ENCODE data around the gene SUN3.
A peak's percentile ranks its signal among the peaks of the same experiment; 100 is the strongest.

SUN3 gene

DNA sequence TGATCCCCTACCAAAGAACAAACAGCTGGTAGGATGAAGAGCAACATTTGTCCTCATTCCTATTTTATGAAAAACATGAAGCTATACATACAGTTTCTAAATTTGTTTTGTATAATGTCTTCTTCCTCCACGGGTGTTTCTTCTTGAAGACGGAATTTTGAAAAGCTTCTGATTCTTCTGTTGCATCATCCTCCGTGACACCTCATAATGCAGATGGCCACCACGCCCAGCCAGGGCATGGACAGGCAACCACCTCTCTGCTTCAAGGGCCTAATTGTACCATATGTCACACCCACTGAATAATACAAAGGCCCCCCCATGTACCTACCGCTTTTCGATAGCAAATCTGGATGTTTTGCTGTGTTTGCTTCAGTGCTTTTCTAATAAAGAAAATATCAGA is at the start of gene SUN3:
TSS of gene SUN3 (minus strand) at position 170 of the 400 bp plus-strand sequence. CDS start at position 1, 169 bp downstream.
- no peak for DNase-seq

- DNase-seq, result peak; percentile 30
Measured at GRCh38 chr7:48078470-48078869, 49.6 kb upstream of the SUN3 start.

- DNase-seq, result no peak
Measured at GRCh38 chr7:48077423-48077822, 48.5 kb upstream of the SUN3 start.

DNA sequence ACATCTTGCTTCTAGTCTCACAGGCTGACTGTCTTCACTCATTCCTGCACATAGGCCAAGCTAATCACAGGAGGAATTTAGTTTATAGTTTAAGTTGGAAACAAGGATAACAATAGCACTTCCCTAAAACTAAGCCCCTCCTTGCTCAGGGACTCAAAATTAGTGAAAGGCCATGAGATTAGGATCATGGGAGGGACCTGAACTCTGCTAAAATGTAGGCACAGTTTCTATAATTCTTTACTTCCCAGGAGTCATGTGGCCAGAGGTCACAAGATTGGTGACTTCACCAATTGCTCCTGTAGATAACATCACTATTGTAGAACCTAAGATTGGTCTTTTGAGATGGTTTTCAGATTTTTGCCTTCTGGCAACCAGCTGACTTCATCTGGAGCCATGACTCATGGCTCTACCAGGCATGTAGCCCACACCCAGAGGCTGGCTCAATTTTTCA is 45.3 kb upstream of the SUN3 start:
- DNase-seq, result peak; percentile 68

DNA sequence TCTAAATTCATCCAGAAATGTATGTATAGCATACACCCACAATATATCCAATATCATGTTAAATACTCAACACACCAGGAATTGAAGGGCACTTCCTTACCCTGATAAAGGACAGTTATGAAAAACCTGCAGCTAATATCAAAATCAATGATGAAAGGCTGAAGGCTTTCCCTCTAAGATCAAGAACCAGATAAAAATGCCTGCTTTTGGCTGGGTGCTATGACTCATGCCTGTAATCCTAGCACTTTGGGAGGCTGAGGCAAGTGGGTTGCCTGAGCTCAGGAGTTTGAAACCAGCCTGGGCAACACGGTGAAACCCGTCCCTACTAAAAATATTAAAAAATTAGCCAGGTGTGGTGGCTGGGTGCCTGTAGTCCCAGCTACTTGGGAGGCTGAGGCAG is 38.6 kb upstream of the SUN3 start:
- no peak for DNase-seq

- no peak for DNase-seq
Measured at GRCh38 chr7:48063985-48064384, 35.1 kb upstream of the SUN3 start.

DNA sequence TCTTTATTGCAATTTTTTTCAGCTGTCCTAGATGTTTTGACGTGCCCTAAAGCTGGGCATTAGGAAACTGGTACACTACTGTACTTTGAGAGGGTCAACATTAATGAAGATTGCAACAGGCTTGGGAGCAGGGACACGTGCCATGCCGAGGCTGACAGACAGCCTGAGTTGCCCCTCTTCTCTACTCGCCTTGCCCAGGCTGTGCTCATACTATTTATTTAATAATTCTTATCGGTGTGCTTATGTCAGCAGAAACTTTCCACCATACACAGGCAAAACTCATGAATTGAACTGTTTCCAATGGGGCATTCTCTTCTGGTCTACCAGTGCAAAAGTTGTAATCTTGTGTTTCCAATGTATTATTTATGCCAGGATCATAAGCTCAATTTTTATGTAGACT is 30.8 kb upstream of the SUN3 start:
- DNase-seq, result no peak

DNA sequence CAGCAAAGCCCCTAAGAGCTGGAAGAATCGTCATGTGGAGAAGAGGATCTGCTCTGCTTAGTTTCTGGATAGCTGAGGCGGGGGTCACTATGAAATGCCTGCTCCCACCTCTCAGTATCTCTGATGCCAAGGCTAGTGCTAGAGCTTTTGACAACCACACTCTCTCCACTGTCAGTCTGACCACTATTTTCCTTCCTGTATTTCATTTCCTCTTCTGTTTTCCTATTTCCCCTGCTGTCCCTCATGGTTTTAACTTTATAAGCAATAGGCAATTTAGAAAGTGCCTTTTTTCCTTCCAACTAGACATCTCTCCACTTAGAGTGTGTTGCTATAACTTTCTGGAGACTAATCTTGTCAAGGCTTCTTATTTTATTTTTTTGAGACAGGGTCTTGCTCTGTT is 30.1 kb upstream of the SUN3 start:
- DNase-seq, result no peak

GRCh38 chr7:48053736-48054135 is 24.8 kb upstream of the SUN3 start:
- DNase-seq, result no peak

DNA sequence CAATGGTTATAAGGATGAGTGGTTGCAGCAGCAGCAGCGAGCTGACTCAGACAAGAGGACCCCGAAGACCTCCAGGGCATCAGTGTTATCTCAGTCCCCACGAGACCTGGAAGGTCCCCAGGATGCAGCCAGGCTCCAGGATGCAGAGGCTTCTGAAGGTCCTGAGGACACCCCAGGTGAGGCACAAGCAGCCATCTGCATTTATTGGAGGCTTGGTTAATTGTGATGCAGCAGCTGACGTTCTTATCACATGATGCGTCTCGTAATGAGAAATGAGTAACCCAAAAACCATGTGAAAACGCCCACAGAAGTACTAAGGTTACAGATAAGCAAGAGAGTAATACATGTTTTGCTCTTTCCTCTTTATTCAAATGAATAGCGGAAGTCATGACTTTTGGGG is 23.8 kb upstream of the SUN3 start:
- DNase-seq, result peak; percentile 32

GRCh38 chr7:48049850-48050249 is 20.9 kb upstream of the SUN3 start:
- peak; percentile 64 for DNase-seq

- no peak for DNase-seq
Measured at GRCh38 chr7:48048113-48048512, 19.2 kb upstream of the SUN3 start.

DNA sequence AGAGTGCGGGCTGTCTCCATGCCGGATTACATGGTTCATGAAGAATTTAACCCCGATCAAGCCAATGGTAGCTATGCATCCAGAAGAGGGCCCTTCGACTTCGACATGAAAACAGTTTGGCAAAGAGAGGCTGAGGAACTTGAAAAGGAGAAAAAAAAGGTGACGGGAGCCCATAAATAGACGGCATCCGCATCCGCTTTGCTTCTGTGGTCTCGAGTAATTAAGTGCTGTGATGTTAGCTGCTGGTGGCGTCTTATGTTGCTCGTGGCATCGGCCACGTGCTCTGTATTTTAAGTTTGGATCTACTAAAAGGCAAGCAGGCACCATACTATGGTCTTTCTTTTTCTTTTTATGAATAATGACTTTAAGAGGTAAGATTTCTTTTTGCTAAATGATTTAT is 17.6 kb upstream of the SUN3 start:
- DNase-seq, result no peak

- DNase-seq, result no peak
Measured at GRCh38 chr7:48045195-48045765, 16.4 kb upstream of the SUN3 start.

DNA sequence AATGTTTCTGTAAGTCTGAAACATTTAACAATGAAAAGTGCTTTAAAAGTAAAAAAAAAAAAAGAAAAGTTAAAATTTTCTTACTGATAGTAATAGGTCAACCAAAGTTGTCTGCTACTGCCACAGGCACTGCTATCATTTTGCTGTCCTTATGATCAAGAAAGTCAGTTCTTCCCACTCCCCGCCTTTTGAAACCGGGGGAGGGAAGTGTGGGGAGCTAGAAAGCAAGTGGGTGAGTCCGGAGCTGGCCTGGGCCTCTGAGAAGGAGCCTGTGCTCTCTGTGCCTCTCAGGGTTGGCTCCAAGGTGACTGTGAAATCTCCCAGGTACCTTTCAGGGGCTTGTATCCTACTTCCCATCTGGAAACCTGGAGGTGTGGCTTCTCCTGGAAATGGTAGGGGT is 13.7 kb upstream of the SUN3 start:
- no peak for DNase-seq

DNA sequence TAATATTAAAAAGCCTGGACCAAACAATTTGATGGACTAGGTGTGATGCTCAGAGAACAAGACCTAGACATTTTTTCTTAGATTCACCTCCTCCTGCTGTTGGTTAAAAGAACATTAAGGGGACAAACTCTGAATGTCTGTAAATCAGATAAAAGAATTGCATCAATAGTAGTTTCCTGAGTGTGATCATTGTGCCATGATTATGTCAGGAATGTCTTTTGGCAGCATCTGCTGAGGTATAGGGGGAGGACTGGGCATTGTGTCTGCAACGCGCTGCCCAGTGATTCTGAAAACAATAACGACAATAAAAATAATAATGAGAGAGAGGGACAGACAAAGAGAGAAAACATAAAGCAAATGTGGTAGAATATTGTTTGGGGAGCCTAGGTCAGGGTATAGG is 13.3 kb upstream of the SUN3 start:
- no peak for DNase-seq

DNA sequence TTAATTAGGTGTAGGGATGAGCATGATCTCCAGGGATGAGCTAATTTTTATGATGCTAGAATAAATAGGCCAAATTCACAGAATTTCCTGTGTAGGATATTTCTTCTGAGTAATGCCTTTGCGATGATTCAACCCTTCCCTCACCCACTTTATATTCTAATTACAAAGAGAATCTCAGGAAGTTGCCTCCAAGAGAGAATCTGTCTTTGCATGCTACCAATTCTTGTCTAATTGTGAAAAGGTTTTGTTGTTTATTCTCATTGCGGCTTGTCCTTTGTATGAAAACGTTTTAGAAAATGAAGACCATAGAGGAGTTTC is 12.7 kb upstream of the SUN3 start:
- peak; percentile 38 for DNase-seq

- no peak for DNase-seq
Measured at GRCh38 chr7:48040944-48041652, 12.2 kb upstream of the SUN3 start.

DNA sequence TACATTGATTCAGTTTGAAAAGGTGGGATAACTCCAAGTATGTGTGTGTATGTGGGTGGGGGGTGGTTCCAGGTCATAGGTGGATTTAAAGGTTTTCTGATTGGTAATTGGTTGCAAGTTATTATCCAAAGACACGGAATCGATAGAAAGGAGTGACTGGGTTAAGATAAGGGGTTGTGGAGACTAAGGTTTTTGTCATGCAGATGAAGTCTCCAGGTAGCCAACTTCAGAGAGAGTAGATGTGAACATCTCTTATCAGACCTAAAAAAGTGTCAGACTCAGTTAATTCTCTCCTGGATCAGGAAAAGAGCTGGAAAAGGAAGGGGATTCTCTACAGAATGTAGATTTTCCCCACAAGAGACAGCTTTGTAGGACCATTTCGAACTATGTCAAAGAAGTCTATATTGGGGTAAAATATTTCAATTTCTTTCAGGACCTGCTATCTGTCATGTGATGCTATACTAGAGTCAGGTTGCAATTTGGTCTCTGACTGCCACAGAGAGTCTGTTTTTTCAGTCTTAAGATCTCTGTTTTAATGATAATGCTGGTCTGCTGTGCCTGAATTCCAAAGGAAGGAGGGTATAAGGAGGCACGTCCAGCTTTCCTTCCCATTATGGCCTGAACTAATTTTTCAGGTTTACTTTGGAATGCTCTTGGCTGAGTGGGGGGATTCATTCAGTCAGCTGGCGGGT is 10.1 kb upstream of the SUN3 start:
- no peak for DNase-seq

DNA sequence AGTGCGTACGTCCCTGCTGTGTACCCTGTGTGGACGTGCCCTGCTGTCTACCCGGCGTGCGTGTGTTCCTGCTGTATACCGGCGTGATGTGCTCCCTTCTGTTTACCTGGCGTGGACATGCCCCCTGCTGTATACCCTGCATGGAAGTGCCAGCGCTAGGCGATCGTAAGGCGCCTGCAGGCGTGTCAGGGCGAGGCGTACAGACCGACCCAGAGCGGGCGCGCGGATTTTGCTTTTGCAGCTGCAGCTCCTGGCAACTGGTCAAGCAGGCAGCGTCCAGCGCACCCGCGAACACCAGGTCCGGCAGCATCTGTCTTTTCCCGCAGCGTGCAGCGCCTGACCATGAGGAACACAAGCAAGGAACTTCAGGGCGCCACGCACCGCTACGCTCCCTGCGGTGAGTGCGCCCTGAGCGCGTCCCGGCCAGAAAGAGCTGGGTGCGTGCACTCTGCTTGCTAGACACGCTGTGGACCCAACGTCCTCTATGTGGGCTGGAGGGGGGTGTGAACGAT is 7.1 kb upstream of the SUN3 start:
- peak; percentile 8 for DNase-seq

GRCh38 chr7:48035301-48035966 is 6.5 kb upstream of the SUN3 start, which contains the start of gene C7orf57:
Gene C7orf57, plus strand, starts transcription at chr7:48035543. Its CDS starts 766 bp downstream, at chr7:48036309.
- peak; percentile 92 for DNase-seq

- DNase-seq, result no peak
Measured at GRCh38 chr7:48033922-48034321, 5.0 kb upstream of the SUN3 start.

DNA sequence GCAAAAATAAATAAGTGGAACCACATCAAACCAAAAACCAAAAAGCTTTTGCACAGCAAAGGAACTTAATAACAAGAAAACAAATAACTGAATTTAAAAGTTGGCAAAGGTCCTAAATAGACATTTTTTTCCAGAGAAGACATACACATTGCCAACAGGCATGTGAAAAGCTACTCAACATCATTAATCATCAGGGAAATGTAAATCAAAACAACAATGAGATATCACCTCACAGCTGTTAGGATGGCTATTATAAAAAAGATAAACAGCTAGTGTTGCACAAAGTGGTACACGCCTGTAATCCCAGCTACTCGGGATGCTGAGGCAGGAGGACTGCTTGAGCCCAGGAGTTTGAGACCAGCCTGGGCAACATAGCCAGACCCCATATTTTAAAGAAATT is 2.2 kb upstream of the SUN3 start:
- DNase-seq, result no peak

- DNase-seq, result no peak
Measured at GRCh38 chr7:48025624-48026023, 3.3 kb downstream of the SUN3 start.

Measured in suppressor macrophage treated with lipopolysaccharide for 4 hours (primary cell).